HG03060 (cell line): ENCODE results near the gene PARD6G.
"Not testable (repeated sequence)": the region's sequence is repeated elsewhere in the genome, so short reads cannot be mapped to it uniquely, and the experiment has no call there.

Source experiments
- ATAC-seq: cut with Tn5 transposase; IDR thresholded peaks from one replicate; pipeline ENCODE4 v1.9.1; 2021; ENCODE audit warnings: low read depth, moderate number of reproducible peaks; ENCODE audit not compliant: unreplicated experiment

PARD6G gene

DNA sequence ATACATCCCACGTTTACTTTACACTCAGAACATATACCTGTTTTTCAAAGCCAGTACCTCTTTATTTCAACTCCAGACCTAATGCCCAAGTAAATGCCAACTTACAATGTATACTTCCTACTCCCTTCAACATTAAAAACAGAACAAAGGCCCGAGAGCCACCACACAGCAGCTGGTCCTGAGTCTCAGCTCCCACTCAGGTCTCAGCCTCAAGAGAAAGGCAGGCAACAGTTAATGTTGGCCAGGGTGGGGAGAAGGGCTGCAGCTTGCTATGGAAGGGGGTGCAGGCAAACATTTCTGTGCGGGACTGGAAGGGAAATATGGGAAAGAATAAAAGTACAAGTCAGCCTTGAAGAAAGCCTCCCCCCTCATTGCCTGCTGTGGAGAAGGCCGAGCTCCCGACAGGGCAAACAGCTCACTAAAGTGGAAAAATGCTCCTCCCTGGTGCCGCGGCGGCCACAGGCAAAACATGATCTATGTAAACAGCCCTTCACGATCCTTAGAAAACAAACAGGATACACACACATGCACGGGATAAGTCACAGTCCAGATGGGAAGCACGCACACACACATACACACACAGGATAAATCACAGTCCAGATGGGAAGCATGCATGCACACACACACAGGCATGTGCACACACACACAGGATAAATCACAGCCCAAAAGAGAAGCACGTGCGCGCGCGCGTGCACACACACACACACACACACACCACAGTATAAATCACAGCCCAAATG, 70.8 kb downstream of the PARD6G start:
- no peak for ATAC-seq

DNA sequence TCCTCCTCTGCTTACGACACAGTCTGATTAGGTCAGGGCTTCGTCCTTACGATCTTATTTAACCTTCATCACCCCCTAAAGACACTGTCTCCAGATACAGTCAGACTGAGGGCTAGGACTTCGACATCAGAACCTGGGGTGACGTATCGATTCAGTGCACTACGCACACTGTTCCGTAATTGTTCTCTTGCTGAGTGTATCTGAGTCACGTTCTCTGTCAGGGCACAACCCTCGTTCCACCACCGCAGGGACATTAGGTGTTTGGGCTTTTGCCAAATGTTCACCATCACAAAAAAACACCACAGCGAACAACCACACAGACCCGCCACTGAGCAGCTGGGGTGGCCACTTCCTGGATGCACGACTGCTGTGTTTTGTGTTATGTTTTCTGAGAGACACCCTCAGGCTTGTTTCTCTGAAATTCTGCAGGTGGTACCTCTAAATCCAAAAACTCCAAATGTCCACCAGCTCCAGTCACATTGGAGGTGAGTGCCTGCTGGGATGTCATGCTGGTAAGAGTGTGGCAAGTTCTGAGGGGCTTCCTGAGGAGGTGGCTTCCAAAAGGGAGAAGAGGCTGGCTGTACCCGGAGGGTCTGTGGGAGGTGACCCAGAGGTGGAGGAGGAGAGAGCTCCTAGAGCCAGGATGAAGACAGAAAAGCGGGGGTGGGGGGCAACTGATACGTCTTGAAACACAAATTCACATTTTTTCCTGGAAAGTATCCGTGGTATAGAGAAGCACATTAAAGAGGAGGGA, 71.7 kb downstream of the PARD6G start:
- ATAC-seq, result no peak

DNA sequence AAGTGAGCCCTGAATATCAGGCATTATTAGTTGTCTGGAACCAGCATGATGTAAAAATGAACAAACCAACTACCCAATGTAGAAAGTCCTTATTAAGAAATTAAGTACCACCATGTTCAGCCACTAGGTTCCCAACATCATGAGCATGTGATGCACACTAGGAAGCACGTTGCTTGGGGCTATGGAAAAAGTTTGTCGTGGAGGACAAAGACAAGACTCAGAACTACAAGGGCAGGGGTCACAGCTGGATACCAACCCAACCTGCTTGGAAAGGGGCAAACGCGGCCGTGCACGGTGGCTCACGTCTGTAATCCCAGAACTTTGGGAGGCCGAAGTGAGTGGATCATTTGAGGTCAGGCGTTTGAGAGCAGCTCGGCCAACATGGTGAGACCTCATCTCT, 74.3 kb downstream of the PARD6G start:
- ATAC-seq, result no peak

DNA sequence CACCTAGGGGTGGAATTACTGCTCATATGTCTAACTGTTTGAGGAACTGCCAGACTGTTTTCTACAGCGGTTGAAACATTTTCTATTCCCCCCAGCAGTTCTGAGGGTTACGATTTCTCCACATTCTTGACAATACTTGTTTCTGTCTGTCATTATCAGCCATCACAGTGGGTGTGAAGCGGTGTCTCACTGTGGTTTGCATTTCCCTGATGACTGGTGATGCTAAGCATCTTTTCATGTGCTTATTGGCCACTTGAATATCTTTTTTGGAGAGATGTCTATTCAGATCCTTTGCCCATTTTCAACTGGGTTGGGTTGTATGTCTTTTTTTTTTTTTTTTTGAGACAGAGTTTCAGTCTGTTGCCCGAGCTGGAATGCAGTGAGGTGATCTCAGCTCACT, 75.3 kb downstream of the PARD6G start:
- ATAC-seq, result no peak

DNA sequence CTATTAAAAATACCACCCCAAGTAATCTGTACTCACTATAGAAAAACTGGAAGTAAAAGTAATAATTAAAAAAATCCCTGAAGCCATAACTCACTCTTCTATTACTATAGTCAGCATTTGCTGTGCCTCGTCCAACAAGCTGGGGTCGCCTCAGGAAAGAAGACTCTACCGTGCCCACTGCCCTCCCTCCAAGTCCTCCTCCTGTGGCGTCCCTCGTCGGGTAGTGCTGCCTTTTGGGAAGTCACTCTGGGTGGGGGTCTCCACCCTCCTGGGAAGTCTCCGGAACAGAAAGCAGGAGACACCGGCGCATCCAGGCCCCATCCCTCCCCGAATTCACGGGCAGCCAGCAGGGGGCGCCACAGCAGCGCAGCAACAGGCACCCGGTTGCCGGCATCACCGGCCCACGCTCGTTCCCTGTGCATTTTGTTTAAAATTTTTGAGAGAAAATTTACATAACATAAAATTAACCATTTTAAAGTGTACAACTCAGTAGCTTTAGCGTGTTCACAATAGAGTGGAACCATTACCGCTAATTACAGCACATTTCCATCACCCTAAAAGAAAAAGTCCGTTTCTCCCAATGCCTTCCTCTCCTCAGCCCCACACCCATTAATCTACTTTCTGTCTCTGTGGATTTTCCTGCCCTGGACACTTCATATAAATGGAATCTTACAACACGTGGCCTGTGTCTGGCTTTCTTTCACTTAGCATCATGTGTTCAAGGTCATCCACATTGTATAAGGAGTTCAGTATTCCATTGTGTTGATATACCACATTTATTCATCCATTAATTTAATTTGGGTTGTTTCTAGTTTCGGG, 76.1 kb downstream of the PARD6G start:
- ATAC-seq, result no peak

DNA sequence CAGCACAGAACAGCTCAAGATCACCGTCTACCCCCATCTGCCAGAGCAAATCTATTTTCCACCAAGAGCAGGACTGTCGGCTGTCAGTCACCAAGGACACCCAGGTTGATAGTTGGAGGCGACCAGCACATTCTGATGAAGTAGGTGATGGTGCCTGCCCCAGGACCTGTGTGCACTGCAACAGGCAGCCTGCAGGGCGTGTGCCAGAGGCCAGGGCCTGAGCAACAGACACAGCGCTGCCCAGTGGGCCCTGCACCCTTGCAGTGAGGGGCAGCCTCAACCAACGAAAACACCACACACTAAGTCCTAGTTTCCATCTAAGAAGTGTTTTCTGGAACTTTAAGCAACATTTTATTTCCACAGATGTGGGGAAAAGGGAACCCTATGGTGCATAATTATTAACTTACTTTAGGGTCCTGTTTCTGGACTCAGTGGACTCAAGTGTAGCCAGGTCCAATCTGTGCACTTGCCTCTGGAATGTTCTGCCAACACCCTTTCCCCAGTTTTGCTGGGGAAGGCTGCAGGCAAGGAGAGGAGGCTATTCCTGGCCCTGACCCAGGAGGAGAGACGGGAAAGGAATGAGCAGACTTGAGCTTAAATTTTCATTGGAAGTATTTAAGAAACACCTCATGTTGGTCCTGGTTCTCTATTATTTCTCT, 76.8 kb downstream of the PARD6G start:
- no peak for ATAC-seq

DNA sequence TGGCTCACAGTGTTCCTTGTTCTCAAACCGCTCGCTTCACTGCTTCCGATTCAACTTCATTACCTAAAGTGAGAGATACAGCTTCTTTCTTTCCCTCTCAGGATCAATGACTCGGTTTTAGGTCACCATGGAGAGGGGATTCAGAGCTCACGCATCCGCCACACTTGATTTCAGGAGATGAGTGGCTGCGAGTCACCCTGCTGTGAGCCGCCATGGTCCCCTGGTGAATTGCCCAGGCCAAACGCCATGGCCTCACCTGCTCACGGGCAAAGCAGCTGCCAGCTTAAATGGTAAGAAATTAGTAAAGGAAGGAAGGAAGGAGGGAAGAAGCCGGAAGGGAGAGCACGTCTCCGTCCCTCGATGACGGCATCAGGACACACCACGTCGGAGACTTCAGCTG, 77.7 kb downstream of the PARD6G start:
- no peak for ATAC-seq

DNA sequence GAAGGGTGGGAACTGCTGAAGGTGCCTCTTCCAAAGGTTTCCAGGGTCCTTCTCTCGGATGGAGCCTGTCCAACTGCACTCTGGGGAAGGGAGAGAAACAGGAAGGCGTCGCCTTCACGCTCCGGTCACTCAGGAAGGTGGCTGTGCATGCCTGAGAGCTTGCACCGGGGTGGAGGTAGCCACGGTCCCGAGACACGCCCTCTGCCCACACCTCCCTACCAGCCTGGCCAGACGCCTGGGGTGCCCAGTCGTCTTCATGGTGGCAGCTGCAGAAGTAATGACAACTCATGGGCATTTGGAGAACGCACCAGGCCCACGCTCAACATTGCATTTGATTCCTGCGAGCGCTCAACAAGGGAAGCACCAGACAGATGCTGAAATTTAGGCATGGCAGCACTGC, 78.3 kb downstream of the PARD6G start:
- no peak for ATAC-seq

DNA sequence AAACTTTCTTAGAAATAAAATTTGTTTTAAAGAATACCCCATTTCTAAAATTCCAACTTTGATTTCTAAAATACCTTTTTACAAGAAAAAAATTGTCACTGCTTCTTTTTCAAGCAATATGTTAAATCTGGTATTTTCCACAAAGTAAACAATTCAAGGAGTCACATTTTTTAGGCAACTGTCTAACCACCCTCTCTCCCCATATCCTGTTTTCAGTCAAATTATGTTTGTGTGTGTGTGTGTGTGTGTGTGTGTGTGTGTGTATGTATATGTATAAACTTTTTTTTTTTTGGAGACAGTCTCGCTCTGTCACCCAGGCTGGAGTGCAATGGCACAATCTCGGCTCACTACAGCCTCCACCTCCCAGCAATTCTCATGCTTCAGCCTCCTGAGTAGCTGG, 79.0 kb downstream of the PARD6G start:
- ATAC-seq, result no peak

DNA sequence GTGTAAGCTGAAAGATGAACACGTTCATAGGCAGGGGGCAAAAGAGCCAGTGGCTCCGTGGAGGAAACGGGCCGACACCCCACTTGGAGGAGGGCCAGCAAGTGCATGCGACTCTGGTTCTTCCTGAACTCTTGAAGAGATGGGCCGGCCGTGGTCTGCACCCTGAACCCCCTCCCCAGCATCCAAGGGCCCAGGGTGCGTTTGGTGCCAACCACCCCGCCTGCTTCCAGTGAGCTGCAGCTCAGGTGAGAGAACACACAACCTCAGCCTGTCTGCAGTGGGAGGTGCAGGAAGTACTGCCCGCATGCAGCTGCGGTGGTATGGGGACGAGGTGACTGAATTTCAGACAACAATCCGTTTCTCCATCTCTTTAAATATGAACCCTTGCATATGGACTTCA, 79.4 kb downstream of the PARD6G start:
- ATAC-seq, result no peak

DNA sequence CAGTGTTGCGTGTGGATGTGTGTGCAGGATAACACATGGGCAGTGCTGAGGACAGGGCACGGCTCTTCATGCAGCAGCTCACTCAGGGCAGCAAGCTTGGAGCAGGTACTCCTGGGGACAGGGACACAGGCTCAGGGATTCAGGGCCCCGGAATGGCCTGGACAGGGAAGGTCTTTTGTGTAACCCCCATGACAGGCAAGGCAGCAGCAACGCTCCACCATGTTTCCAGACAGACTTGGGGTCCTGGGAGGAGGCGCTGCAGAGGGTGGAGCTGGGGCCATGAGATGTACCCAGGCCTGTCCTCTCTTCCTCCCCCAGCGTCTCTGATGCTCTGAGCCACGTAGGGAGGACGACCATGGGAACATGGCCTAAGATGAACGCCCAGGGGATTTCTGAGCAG, 80.0 kb downstream of the PARD6G start:
- ATAC-seq, result no peak

DNA sequence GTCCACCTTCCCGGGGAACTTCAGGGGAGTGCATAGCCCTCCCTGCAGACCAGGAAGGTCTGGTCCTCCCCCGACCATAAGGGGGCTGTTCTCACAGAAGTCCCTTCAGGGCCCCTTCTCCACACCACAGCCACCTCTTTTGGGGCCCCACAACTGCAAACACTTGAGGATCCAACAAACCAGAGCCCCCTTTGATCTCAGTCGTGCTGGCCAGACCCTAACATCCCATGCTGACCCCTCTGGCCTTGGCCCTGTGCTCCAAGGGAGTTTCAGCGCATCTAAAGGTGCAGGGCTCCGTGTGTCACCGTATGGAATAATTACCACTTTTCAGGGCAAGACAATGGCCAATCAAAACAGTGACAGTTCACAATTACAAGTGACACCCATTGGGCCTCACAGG, 80.6 kb downstream of the PARD6G start:
- ATAC-seq, result no peak

DNA sequence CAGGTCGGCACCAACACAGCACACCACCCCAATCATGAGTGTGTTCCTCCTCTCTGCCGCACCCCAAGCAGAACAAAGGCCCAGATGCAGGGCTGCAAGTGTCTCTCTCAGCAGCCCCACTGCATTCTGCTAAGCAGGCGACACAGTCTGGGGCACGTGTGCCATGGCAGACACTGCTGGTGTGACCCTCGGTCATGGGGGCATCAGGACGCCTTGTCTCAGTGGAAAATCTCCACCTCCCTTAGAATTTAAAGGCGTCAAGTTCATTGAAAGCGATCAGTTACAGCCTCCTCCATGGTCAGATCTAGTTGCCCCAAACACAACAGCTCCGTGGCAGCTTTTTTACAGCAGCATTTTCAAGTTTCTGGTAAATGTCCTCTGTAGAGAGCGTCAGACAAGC, 81.1 kb downstream of the PARD6G start:
- ATAC-seq, result no peak

DNA sequence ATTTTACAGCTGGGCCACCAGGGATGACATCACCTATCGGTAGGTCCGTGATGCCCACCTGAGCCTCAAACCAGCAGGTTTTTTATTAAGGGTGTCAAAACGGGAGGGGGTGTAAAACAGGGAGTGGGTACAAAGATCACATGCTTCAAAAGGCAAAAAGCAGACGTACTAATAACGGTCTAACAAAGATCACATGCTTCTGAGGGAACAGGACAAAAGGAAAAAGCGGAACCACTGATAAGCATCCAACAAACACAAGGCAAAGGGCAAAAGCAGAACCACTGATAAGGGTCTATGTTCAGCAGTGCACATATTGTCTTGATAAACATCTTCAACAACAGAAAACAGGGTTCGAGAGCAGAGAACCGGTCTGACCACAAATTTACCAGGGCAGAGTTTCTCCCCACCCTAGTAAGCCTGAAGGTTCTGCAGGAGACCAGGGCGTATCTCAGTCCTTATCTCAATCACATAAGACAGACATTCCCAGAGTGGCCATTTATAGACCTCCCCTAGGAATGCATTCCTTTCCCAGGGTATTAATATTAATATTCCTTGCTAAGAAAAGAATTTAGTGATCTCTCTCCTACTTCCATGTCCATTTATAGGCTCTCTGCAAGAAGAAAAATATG, 82.5 kb downstream of the PARD6G start:
- not testable (repeated sequence) for ATAC-seq

DNA sequence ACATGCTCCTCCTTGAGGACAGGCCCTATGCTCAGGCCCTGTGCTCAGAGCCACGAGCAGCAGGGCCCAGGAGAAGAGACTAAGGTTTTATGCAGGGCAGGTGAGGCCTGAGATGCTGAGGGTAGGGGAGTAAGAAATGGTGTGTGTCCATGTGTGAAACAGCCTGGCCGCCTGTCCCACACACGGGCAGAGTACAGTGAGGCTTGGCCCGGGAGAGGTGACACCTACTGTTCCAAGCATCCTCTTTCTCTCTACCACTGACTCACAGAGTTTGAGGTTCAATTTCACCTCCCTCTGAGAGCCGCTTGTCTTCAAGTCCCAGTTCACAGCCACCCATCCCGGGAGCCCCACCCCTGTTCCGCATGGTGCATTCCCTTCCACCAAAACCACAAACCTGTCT, 84.1 kb downstream of the PARD6G start:
- ATAC-seq, result no peak

DNA sequence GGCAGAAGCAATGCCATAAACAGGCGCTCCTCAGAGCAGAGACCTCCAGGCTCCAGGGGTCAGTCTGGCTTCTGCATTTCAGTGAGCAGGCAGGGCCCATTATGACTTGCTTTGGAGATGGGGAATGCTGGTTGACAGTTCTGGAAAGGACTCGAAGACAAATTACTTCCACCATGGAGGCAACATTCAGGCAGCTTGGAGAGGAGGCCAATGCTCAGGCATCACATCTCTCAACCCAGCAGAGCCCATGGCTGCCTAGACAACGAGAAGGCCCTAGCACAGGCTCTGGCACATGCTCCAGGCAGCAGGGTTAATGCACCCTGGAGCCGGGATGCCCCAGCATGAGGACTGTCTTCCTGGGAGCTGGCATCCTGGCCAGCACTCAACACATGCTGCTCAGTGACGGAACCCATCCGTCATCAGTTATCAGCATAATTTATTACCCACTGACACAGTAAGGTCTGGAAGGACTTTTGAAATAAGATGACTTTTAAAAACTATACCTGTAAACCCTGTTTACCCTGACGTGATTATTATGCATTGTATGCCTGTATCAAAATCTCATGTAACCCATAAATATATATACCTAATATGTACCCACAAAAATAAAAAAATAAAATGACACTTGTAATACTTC, 85.4 kb downstream of the PARD6G start:
- no peak for ATAC-seq

DNA sequence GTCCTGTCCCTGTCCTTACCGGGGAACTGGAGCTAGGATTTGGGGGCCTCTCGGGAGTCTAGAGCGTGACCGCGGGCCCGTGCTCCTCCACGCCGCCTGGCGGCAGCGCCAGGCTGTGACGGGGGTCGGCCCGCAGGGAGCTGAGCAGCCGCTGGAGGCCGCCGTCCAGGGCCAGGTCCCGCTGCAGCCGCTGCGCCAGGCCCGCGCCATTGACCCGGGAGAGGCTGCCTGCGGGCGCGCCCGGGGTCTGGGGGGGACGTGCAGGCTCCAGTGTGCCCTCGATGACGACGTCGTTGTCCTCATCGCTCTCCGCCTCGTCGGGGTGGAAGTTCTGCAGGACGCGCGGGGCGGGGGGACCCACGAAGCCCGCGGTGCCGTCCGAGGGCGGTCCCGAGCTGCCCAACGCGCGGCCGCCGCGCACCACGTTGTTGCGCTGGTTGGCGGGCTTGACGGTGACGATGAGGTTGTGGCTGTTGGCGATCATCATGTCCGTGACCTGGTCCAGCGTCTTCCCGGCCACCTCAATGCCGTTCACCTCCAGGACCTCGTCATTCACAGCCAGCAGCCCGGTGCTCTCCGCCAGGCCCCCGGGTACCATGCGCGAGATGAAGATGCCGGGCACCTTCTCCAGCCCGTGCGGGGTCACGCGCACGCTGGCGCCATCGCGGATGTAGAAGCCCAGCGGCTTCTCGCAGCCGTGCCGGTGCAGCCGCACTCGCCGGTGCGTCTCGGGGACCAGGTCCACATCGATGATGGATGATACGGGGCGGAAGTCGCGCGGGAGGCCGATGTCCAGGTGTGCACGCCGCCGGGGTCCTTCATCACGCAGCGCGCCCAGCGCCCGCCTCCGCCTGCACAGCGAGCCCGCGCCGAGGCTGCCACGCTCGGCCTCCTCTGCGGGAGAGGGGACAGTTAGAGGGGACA, 87.3 kb downstream of the PARD6G start:
- no peak for ATAC-seq

DNA sequence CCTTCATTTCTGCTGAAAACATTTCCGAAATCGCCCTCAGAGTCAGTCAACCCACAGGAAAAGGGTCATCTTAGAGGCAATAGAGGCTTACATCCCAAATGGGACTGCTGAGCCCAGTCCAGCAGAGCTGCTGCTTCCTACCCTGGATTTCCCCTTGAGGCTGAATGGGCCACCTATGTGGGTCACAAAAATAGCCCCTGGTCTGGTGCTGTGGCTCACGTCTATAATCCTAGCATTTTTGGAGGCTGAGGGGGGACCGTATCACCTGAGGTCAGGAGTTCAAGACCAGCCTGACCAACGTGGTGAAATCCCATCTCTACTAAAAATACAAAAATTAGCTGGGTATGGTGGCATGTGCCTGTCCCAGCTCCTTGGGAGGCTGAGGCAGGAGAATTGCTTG, 88.9 kb downstream of the PARD6G start:
- no peak for ATAC-seq
